Fibroblast of gingiva (primary cell): Measurements from ENCODE around the gene PNLDC1.

ENCODE experiments used
- DNase-seq: peaks from one replicate; pipeline ENCODE4 v3.0.0-alpha.2; 2011; ENCODE audit warnings: low read depth

PNLDC1 gene, protein sequence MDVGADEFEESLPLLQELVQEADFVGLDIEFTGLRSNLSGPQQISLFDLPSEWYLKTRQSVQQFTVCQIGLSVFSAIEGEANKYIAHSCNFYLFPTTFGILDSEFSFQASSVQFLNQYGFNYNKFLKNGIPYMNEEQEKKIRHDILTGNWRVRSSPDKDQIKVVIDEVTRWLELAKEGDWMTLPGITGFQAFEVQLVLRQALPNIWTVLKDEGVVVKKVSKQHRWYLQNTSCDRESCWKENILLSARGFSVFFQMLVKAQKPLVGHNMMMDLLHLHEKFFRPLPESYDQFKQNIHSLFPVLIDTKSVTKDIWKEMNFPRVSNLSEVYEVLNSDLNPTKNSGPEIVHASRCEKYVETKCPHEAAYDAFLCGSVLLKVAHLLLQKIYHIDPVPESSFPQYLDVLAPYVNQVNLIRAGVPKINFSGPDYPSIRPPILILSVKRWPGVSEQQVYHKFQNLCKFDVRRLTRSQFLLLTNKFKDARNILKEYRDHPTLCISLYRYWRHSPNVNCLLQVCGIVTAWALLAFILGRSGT

DNA sequence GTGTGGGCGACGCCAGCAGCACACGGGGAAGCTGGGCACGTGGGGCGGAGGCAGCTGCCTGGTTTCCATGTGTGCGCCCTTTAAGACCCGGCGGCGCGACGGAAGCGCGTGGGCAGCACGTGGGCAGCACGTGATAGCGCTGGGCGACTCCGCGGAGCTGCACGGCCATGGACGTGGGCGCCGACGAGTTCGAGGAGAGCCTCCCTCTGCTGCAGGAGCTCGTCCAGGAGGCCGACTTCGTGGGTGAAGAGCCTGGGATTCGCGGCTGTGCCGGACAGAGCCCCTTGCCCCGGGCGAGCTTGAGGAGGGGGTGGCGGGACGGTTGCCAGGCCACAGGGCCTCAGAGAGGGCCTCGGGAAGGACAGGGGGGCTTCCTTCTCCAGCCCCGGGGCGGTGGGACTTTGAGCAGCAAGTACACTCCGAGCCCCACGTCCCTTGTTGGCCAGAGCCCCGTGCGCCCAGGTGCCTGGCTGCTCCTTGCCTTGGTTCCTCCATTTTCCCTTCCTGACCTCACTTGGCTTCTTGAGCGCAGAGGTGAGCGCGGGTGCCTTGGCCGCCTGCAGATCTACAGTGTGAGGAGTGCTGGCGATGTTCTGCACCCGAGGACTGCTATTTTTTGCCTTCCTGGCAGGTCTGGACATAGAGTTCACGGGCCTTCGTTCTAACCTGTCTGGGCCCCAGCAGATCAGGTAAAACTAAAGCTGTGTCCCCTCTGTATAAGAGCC, at the start of gene PNLDC1:
PNLDC1 (plus strand) TSS at position 136 of the 725 bp plus-strand sequence; CDS start at position 168, 32 bp downstream.
- DNase-seq, result no peak

DNA sequence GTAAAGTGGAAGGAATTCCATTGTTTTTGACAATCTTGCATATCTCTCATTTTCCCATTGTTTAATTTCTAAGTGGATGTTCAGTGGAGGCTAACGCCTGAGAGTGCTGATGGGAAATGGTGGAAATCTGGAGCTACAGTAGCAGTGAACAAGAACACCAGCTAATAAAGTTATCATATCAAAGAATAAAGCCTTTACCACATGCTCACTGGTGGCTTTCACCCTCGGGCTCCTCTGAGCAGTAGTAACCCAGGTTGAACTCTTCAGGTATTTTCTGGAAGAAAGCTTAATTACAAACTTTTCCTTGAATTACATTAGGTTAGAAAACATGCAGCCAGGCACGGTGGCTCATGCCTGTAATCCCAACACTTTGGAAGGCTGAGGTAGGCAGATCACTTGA, 48.6 kb upstream of the PNLDC1 start:
- DNase-seq, result no peak

DNA sequence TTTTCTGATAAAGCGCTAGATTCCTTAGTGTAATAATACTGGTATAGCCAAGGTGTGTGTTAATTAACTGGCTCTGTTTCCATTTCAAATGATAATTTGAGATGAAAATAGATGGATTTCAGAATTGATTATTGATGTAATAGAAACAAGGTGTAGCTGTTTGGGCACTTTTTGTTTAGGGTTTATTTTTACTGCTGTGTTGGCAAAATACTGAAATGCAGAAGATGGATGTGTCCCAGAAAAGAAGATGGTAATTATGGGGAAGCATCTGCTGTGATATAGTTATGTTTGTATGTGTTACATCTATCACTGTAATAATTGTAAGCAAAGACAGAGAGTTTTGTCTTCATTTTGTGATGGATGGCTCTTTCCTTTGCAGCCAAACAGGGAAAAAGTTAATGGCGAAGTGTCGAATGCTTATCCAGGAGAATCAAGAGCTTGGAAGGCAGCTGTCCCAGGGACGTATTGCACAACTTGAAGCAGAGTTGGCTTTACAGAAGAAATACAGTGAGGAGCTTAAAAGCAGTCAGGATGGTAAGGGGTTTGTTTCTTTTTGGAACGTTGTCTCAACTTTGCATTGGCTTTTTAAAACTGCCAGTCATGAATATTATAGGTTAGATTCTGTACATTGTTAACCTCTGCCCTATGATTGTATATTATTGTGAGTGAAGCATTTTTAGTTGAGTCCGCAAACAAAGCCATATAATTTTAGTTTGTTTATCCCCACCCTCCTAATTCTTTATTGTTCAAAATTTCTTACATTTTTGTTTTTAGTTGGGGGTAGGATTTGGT, 46.8 kb upstream of the PNLDC1 start:
- DNase-seq, result no peak

DNA sequence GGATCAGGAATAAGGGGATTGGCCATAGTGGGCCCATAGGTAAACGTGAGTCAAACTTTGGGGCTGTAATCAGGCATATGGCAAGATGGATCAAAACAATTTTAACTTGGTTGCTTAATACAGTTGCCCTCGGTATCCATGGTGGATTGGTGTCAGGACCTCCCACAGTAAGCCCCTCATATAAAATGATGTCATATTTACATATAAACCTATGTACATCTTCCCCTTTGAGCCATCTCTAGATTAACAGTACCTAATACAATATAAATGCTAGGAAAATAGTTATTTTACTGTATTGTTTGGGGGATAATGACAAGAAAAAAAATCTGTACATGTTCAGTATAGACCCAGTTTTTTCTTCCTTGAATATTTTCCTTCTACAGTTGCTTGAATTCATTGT, 45.7 kb upstream of the PNLDC1 start:
- no peak for DNase-seq

- DNase-seq, result peak; percentile 17
Measured at GRCh38 chr6:159754959-159755914, 44.8 kb upstream of the PNLDC1 start.

DNA sequence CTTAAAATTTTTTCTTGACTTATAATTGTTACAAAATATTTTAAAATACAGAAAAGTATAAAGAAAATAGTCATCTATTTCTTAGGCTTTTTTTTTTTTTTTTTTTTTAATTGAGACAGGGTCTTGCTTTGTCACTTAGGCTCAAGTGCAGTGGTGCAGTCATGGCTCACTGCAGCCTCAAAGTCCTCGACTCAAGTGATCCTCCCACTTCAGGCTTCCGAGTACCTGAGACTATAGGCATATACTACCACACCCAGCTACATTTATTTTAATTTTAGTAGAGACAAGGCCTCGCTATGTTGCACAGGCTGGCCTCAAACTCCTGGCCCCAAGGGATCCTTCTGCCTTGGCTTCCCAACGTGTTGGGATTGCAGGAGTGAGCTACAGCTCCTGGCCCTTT, 43.6 kb upstream of the PNLDC1 start:
- DNase-seq, result no peak

GRCh38 chr6:159758031-159759001, 41.8 kb upstream of the PNLDC1 start:
- peak; percentile 15 for DNase-seq

- no peak for DNase-seq
Measured at GRCh38 chr6:159759645-159760044, 40.4 kb upstream of the PNLDC1 start.

DNA sequence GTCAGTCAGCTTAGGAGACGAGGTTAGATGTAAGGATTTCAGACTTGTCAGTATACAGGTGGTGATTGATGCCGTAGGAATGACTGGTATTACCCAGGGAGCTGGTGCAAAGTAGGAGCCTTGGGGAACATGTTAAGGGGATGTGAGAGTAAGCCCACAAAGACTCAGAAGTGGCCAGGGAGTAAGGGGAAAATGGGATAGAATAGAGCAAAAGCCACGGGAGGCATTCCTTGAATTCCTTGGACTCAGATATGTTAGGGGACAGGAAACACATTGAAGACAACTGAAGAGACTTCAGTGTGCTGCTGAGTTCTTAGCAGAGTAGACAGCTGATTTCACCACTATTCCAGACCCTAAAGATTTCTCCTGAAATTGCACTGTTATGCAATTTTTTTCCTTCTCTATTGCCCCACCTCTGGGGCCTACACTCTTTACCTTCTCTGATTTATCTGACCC, 39.4 kb upstream of the PNLDC1 start:
- DNase-seq, result peak; percentile 36

GRCh38 chr6:159761129-159761872, 38.8 kb upstream of the PNLDC1 start:
- DNase-seq, result peak; percentile 9

DNA sequence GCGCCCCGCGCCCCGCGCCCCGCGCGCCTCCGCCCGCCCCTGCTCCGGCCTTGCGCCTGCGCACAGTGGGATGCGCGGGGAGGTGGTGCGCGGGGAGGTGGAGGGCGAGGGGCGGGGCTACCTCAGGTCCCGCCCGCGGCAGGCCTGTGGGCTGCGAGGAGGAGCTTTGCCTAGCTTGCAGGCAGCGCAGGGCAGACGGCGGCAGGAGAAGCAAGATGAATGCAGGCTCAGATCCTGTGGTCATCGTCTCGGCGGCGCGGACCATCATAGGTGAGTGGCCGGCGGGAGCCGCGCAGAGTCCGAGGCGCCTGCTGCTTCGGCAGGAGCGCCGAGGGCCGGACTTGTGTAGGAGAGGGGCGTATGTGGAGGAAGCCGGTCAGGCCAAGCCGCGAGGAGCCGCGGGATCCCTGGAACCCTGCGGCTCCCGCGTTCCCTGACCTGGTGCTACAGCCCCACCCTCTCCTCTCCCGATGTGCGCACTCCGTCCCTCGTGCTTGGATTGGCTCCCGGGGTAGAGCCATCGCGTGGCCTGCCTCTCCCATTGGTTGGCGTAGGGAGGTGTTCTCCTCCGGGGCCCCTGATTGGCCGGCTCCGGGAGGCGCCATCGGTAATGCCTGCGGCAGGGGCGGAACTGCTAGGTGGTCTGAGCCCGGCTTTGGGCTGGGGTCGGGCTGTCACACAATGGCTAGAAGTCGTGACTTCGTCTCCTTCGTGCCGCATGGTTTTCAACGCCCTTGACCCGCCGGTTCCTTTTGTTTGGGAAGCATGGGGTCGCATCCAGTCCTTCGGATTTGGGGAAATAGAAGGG, 38.0 kb upstream of the PNLDC1 start, which contains the start of gene ACAT2:
ACAT2 (plus strand) TSS at position 173 of the 808 bp plus-strand sequence; CDS start at position 216, 43 bp downstream.
- peak; percentile 94 for DNase-seq

DNA sequence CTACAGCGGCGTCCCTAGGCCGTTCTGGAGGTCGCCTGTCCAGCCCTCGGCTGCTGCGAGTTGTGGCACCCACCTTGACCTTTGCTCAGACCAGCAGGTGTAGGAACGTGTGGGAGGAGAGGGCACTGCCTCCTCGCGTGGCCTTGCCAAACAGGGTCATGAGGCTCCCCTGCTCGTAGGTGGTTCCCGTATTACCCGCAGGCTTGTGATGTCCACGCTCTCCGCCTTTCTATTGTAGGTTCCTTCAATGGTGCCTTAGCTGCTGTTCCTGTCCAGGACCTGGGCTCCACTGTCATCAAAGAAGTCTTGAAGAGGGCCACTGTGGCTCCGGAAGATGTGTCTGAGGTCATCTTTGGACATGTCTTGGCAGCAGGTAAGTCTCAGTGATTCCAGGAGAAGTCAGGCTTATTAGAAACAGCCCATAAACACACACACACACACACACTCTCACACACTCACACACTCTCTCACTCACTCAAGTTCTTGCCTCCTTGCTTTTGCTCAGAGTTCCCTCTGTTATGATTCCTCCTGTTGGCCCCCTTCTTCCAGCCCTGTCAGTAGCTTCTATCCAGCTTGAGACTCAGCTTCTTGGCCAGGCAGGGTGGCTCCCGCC, 37.3 kb upstream of the PNLDC1 start:
- no peak for DNase-seq

GRCh38 chr6:159766906-159767305, 33.2 kb upstream of the PNLDC1 start:
- peak; percentile 4 for DNase-seq

- DNase-seq, result no peak
Measured at GRCh38 chr6:159769470-159769869, 30.6 kb upstream of the PNLDC1 start.

DNA sequence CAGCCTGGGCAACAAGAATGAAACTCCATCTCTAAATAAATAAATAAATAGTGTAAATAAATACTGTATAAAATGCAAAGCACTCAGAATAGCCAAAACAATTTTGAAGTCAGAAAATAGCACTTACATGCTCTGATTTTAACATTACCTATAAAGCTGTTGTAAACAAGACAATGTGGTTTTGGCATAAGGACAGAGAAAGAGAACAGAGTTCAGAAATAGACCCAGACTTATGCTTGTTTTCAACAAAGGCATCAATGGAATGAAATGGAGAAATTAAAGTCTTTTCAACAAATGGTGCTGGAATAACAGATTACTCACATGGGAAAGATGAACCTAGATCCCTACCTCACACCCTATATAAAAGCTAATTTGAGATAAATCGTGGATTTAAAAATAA, 27.9 kb upstream of the PNLDC1 start:
- DNase-seq, result peak; percentile 7

GRCh38 chr6:159777240-159777904, 22.7 kb upstream of the PNLDC1 start:
- no peak for DNase-seq

DNA sequence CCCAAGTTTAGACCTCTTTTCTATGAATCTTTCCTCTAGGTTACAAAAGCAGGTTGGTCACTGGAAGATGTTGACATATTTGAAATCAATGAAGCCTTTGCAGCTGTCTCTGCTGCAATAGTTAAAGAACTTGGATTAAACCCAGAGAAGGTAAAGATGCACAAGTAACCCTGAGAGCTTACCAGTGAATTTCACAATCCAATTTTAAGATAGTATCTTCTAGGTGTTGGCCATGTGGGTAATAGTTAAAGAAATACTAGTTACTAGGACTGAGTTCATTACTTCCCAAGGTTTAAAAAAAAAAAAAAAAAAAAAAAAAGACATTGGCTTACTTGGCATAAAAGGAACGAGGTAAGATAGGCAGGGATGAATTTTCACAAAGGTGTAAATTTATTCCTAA, 21.9 kb upstream of the PNLDC1 start:
- DNase-seq, result no peak
